ENCODE measurements around the gene SART3. TPM values are rescaled to one million over a fixed set of nuclear protein-coding genes. Genes with fewer than 3 reads are reported as not detected.

Gene SART3
- total and polyA plus RNA-seq, 2 of the 8 experiments (the other 6 are each of a cell fraction or from before 2014, with no cell fraction given) = 16.0 to 103 TPM

DNA sequence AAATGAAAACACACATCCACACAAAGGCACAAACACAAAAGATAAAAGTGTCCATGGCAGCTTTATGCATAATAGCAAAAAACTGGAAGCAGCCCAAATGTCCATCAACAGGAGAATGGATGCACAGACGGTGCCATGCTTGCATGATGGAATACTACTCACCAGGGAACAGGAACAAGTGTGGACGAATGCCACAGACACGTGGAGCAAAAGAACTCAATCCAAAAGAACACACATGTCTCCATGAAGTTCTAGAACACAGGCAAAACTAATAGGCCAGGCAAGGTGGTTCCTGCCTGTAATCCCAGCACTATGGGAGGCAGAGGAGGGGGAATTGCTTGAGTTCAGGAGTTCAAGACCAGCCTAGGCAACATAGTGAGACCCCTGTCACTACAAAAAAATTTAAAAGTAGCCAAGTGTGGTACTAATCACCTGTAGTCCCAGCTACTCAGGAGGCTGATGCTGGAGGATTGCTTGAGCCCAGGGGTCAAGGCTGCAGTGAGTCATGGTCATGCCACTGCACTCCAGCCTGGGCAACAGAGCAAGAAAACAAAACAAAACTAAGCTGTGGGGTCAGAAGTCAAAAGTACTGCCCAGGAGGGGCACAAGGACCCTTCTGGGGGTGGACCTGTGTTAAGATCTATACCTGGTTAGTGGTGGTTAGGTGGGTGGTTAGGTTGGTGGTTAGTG lies 44.2 kb upstream of the SART3 start:
- H2BK20ac ChIP-seq (ENCODE audit: low read length) = no peak overlapping the region
- H2BK15ac ChIP-seq (ENCODE audit: low read length) = no peak overlapping the region
- no peak overlapping the region for H3K56ac ChIP-seq (replicated peaks; ENCODE audit: insufficient read length, low read depth, low read length)
- DNase-seq (ENCODE audit: low read depth in 1 of 2, low spot score in 2 of 2) = no peak
- H4K91ac ChIP-seq (replicated peaks; ENCODE audit: insufficient read length, low read length) = no peak overlapping the region
- H4K20me1 ChIP-seq (replicated peaks in 1 of 2; ENCODE audit: control insufficient read depth in 1 of 2, insufficient read depth in 2 of 2, low read length in 2 of 2) = no peaks in the 10 kb centered on the region
- H2AFZ ChIP-seq (ENCODE audit: low read length) = no peak overlapping the region
- no peak overlapping the region for H2BK12ac ChIP-seq (ENCODE audit: low read depth, low read length)
- no peaks in the 10 kb centered on the region for H3K27me3 ChIP-seq (replicated peaks in 1 of 4; ENCODE audit: control insufficient read depth in 3 of 4, extremely low read depth in 1 of 4, insufficient read depth in 3 of 4, low read length in 3 of 4)
- no peak overlapping the region for H3K18ac ChIP-seq (ENCODE audit: extremely low read depth, low read length)
- H3K4me3 ChIP-seq (ENCODE audit: extremely low read depth in 1 of 4, insufficient read depth in 2 of 4, low read depth in 3 of 4, low read length in 4 of 4) = no peak overlapping the region
- H2BK5ac ChIP-seq (ENCODE audit: low read depth, low read length) = no peak overlapping the region
- peak; percentile 39 for FAIRE-seq
- ChIA-PET CTCF (ENCODE audit: partially characterized antibody) (interaction anchor here (0.8 to 22.5 kb wide), 6 partner anchors 12 to 154 kb away, joined by 3 to 523 read pairs (median 7); partner anchors contain the start of genes ISCU and SART3), POLR2A (ENCODE audit: partially characterized antibody) (interaction anchor here (0.5 to 1.6 kb wide), 5 partner anchors 8 to 867 kb away, joined by 3 to 7 read pairs (median 4); no protein-coding TSS in a partner anchor)
- peaks cover 9% of the 10 kb centered on the region; the same call in 1 of the 2 replicates for H3K23me2 ChIP-seq (ENCODE audit: low read depth, low read length)
- TF ChIP-seq HDAC6 (IDR thresholded peaks at IDR 0.05; ENCODE audit: low read depth, low read length) (no peak), JUN (IDR thresholded peaks at IDR 0.05; ENCODE audit: low read depth, low read length) (no peak), KDM4A (IDR thresholded peaks at IDR 0.05; ENCODE audit: low read depth, low read length, severe bottlenecking) (no peak), SP2 (IDR thresholded peaks at IDR 0.05; ENCODE audit: low read length) (no peak), NANOG (IDR thresholded peaks at IDR 0.05; ENCODE audit: insufficient read depth, low read depth, low read length, poor library complexity, severe bottlenecking) (no peak), KDM5A (IDR thresholded peaks at IDR 0.05; ENCODE audit: low read length) (no peak), TBP (IDR thresholded peaks at IDR 0.05; ENCODE audit: low read depth, low read length) (no peak)
- no peak overlapping the region for H4K8ac ChIP-seq (ENCODE audit: extremely low read depth, insufficient read depth, low read length)
- H3K4me1 ChIP-seq (replicated peaks in 1 of 4; ENCODE audit: control insufficient read depth in 3 of 4, insufficient read depth in 4 of 4, low read length in 3 of 4) = peaks cover 0 to 8% (median 0%) of the 10 kb centered on the region in 4 experiments; a peak in 2 of 7 replicates
- H3K9ac ChIP-seq (replicated peaks in 1 of 4; ENCODE audit: extremely low read depth in 1 of 4, low read depth in 3 of 4, low read length in 3 of 4) = no peak overlapping the region
- H3K9me3 ChIP-seq (ENCODE audit: insufficient read depth in 2 of 2, low read depth in 1 of 2, low read length in 1 of 2) = no peaks in the 10 kb centered on the region
- 85% methylated on average over 3 of the region's 3 CpGs; no CpG with 5 or more reads in 1 of the 2 experiments for WGBS, 2 experiments (ENCODE audit: extremely low coverage in 1 of 2, insufficient coverage in 1 of 2, insufficient read length in 1 of 2, insufficient replicate concordance in 2 of 2, low coverage in 1 of 2, low lambda C conversion rate in 2 of 2, missing lambda C conversion rate in 1 of 2)
- H3K4me2 ChIP-seq (ENCODE audit: insufficient read depth in 1 of 2, low read depth in 2 of 2, low read length in 2 of 2) = no peak overlapping the region
- no peak overlapping the region for H3K4ac ChIP-seq (replicated peaks; ENCODE audit: insufficient read length, low read depth, low read length)
- H2BK120ac ChIP-seq (replicated peaks; ENCODE audit: low read depth, low read length) = no peak overlapping the region
- H3K27ac ChIP-seq (ENCODE audit: low read depth, low read length) = no peak overlapping the region
- no peaks in the 10 kb centered on the region for H3K36me3 ChIP-seq (ENCODE audit: control insufficient read depth in 2 of 4, insufficient read depth in 4 of 4, low read length in 3 of 4)
- H3K79me2 ChIP-seq (ENCODE audit: control insufficient read depth in 1 of 2, insufficient read depth in 2 of 2, low read length in 2 of 2) = no peaks in the 10 kb centered on the region
- H2AK5ac ChIP-seq (ENCODE audit: low read depth, low read length) = no peak overlapping the region
- no peak overlapping the region for H4K5ac ChIP-seq (ENCODE audit: insufficient read length, low read depth, low read length)
- H3K14ac ChIP-seq (ENCODE audit: insufficient read length) = no peak overlapping the region
- H3K23ac ChIP-seq (ENCODE audit: insufficient read length) = no peak overlapping the region
- no peaks in the 10 kb centered on the region for H3K79me1 ChIP-seq (ENCODE audit: low read depth, low read length)

Measured in H1 (cell line).